Sciatic nerve (tissue), 2 donors: ENCODE data around the gene AQP5. TPM values are rescaled to one million over a fixed set of nuclear protein-coding genes. Genes with fewer than 3 reads are reported as not detected.
"Not testable (repeated sequence)": the region's sequence is repeated elsewhere in the genome, so short reads cannot be mapped to it uniquely, and the experiment has no call there.

Experiments used
- ATAC-seq: fragments of 200-7000 bp; cut with Tn5 transposase; one replicate; pipeline ENCODE4 v1.9.1; 2020; ENCODE audit warnings: mild to moderate bottlenecking, moderate library complexity
- DNase-seq: peaks from one replicate; pipeline ENCODE4 v3.0.0-alpha.2; 2020; ENCODE audit warnings: low spot score
- intact Hi-C: fragments of 100-400 bp; cut with DNase I; formaldehyde crosslinking; loops from one replicate; pipeline ENCODE4 v1.14.2; 2022
- total RNA-seq: library from RNA; stranded (reverse); fragmentation: NEBNext Ultra II Directional; extraction: Animal tissue kit (Norgen Biotek cat#: 25700); gene quantifications from one replicate; pipeline ENCODE4 v1.2.1, GENCODE V29; 2021
- donor health status: DM: no; HTN: no; CAD: no.
- donor health status: DM: no; HTN: no; CAD: no.

AQP5 gene
- total RNA-seq, 1 donor from 2014 or later = 0.71 TPM

DNA sequence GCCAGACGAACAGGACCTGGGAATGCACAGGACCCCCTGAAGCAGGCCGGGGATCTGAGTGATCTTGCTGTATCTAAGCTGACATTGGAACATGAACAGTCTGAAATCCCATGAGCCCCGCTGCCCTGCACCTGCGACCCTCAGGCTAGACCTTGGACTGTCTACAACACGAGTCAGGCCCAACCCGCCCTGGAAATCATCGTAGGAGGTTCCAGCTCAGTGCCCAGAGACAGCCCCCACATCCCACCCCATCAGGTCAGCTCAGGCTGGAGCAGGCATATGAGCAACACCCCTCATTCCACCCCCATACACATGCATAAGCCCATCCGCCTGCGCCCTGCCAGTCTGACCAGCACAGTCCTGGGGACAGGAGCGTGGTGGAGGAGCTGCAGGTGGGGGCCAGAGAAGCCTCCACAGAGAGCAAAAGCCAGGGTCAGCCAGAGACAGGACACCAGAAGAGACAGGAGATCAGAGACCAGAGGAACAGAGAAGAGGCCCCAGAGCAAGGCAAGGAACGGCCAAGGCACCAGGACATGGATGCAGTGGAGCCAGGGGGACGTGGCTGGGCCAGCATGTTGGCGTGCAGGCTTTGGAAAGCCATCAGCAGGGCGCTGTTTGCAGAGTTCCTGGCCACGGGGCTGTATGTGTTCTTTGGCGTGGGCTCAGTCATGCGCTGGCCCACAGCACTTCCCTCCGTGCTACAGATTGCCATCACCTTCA lies 11.1 kb downstream of the AQP5 start, which contains the start of gene AQP6:
Gene AQP6 (plus strand): TSS at position 307 of the 720 bp plus-strand sequence. CDS start 227 bp downstream, at position 534.
- intact Hi-C loops = loop anchor here (5.0 kb wide), 2 partner anchors 84 to 100 kb away; partner anchors contain the start of gene ASIC1
- ATAC-seq (peak; percentile 31), DNase-seq (no peak)

DNA sequence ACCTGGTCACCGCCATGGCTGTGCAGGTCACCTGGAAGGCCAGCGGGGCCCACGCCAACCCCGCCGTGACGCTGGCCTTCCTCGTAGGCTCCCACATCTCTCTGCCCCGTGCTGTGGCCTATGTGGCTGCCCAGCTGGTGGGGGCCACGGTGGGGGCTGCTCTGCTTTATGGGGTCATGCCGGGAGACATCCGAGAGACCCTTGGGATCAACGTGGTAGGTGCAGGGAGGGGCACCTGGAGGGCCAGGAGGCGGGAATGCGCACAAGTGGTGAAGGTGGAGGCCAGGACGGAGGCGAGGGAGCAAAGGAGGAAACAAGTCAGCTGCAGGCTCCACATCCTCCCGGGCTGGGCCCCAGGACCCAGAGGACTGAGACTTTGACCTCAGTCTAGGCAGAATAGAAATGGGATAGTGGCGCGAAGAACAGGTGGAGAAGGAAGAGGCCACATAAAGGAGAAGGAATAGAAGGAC lies 11.7 kb downstream of the AQP5 start:
- ATAC-seq (peak; percentile 3), DNase-seq (no peak)
- intact Hi-C loops = loop anchor here (5.0 kb wide), 2 partner anchors 84 to 99 kb away; partner anchors contain the start of gene ASIC1

DNA sequence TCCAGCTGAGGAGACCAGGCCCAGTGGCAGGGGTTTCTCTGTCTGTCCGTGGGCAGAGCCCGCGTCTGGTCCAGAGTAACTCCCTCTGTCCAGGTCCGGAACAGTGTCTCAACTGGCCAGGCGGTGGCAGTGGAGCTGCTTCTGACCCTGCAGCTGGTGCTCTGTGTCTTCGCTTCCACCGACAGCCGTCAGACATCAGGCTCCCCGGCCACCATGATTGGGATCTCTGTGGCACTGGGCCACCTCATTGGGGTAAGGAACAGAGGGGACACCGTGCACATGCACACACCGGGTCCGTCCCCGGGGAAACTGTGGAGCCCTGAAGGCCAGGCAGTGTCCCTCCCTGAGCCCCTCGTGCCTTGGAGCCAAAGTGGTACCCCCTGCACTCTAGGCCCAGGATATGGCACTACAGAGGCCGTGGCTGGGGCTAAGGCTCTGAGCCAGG lies 12.6 kb downstream of the AQP5 start:
- peak; percentile 82 for DNase-seq
- intact Hi-C loops = loop anchor here (5.0 kb wide), 2 partner anchors 83 to 98 kb away; partner anchors contain the start of gene ASIC1
- peak; percentile 83 for ATAC-seq

DNA sequence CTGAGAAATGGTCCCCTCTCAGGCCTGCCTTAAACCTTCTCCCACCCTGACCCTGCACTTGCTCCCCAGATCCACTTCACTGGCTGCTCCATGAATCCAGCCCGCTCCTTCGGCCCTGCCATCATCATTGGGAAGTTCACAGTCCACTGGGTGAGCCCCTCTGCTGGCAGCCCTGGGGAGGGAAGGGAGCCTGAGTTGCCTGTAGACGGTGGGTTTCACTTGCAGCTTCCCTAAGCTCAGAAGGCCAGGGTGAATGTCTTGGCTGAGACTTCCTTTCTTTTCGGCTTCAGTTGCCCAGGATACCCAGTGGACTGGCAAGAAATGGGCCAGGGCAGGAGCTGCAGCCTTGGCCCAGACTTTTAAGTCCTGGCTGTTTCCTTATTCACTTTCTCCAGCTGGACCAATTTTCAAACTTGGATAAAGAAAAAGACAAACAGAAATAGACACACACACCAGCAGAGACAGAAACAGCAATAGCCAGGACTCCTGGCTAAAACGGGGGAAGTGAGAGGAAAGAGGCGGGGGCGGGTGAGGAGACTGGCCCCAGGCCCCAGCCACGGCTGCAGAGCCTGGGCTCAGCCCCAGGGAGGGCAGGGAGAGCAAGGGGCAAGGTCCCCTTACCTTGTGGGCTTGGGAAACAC lies 13.1 kb downstream of the AQP5 start:
- ATAC-seq (peak; percentile 25), DNase-seq (no peak)
- intact Hi-C loops = loop anchor here (5.0 kb wide), 2 partner anchors 83 to 98 kb away; partner anchors contain the start of gene ASIC1

DNA sequence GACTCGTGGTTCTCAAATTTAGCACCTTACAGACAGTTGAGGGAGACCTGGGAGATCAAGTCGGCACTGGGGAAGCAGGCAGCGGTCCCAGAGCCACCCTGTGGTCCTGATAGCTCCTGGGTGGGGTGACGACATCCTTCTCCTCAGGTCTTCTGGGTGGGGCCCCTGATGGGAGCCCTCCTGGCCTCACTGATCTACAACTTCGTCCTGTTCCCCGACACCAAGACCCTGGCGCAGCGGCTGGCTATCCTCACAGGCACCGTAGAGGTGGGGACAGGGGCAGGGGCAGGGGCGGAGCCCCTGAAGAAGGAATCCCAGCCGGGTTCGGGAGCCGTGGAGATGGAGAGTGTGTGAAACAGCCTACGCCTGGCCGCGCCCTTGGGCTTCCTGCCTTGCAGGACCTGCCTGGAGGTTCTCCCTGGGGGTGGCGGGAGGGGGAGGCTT lies 13.7 kb downstream of the AQP5 start:
- peak; percentile 2 for ATAC-seq
- no peak for DNase-seq
- intact Hi-C loops = no loop called here

DNA sequence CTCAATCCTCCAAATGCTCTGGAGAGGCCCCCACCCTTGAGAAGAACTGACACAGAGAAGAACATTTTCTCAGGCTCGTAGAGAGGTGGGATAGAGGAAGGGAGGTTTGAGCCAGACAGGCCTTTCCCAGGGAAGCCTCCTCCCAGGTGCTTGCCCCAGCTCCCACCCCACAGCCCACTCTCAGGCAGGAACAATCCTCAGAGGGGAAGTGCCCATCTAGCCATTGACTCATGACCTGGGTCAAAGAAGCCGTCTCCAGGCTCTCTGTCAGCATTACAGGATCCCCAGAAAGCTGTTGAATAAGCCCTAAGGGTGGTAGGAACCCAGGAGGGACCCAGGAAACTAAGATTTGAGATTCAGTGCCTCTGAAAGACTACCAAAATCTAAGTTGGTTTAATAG lies 14.9 kb downstream of the AQP5 start:
- intact Hi-C loops = no loop called here
- no peak for DNase-seq
- ATAC-seq = no peak

DNA sequence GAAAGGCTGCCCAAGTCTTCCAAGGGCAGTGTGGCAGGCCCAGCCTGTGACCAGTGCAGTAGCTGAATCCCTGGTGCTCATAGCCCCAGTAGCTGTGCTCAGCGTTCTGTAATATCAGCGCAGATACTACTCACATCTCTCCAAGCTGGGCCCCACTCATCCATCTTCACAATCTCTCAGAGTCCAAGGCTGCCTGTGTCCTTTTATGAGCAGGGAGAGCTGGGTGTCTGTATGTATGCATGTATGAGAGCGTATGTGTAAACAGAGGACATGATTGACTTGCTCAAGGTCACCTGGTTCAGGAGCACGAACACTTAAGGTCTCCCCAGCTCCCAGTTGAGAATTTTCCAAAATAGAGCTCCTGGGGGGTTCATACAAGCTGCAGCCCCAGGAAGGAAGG lies 16.5 kb downstream of the AQP5 start:
- intact Hi-C loops = no loop called here
- DNase-seq = no peak
- no peak for ATAC-seq

DNA sequence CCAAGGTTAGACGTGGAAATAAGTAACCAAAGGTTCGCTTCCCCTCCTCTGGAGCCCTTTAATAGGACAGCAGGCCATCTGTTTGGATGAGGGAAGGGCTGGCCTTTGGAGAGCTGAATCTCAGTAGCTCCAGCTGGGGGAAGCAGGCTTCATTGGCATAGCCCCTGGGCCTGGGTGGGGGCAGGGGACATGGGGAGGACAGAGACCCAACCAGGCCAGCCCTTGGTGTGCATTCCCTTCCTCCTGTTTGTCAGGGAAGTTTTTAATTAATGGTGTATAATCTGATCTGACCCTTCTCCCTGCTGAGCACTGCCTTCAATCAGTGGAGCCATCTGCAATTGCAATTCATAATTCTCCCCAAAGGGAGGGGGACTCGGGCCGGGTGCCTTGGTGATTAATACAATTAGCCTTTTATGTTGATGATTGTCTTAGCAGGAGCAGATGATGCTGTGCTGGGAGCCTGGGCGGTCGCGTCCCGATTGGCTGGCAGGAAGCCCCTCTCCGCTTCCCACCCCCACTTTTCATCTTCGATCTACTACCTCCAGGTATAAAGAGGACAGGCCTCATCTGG lies 17.4 kb downstream of the AQP5 start:
- DNase-seq (no peak), ATAC-seq (no peak)
- intact Hi-C loops = no loop called here

DNA sequence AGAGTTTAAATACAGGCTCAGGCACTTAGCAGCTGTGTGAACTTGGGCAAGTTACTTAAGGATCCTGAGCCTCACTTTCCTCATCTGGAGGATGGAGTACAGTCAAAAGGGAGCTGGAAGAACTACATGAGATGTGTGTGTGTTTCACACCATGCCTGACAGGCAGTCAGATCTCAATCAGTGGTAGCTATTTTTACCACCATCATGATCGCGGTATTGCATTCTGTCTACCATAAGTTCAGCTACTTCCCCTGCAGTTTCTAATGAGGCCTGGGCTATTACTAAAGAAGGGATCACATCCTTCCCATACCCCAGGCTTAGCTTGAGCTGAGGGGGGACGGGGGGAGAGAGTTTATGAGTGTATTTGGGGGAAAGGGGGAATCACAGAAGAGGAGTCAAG lies 18.1 kb downstream of the AQP5 start:
- no peak for ATAC-seq
- intact Hi-C loops = no loop called here

DNA sequence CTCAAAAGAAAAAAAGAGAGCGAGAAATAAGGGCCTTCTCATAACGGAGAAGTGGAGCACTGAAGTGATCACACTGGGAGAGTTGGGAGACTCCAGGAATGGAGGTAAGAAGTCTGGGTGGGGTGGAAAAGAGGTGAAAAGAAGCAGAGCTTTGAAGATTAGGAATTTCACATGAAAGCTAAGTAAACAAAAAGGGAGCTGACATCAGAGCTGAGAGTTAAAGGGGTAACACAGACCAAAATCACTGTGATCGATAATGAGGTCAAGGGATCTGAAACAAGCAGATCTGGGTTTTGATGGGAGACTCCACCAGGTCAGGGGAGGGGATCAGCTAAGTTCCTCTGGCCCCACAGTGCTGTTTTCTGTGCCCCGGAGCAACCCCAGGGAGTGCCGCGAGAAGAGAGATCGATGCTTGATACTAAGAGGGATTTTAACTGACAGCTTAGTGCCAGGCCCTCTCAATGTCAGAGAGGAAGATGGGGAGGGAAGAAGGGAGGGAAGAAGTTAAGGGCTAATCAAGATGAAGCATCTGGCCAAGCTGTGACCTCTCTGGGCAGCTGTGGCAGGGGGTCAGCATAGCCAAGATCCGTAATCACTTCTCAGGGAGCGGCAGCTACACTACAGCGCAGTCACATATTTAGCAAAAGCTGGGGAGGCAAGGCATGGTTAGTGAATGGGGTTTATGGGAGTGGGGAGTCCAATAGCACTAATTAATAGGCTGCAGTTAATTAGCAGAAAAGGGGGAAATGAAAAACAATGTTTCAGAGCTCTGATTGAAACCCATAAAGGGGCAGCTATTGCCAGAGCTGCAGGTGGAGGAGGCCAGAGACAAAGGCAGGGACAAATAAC lies 19.1 kb downstream of the AQP5 start:
- DNase-seq = no peak
- no peak for ATAC-seq
- intact Hi-C loops = no loop called here

More for the DNA sequence above, 18.1 kb downstream of the AQP5 start:
- DNase-seq = no peak

DNA sequence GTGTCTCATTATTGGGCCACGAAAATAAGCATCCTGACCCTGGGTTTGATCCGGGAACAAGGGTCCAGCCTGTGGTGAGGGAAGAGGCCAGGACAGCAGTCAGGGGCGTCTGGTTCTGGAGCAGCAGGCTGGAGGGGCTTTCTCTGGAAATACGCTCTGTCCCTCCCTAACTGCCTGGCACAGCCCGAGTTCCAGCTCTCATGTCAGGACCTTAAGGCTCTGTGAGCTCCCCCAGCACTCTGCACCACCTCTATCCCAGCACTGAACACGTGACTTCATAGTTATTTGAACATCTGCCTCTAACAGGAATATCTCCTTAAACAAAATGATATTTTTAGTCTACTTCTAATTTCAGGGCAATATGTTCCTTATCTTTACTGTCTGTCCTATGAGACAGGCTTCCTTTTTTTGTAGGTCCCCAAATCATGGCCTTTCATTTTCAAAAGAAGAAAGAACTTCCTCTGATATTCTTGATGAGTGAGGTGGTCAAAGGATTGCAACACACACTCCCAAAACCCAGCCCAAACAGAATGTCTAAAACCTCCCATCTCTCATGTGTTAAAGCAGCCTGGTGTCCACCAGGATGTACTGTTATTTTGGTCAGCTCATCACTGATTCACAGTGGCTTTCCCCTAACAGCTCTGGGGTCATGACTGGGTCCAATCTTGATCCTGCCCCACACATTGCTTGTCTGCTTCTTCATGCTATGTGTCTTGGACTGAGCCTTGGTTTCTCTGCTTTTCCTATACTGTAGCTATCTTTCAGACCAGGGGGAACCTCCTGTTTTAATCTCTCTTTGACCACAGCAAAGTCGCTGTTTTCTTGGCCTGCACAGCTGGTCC lies 20.8 kb downstream of the AQP5 start:
- ATAC-seq (peak; percentile 51), DNase-seq (no peak)
- intact Hi-C loops = no loop called here

DNA sequence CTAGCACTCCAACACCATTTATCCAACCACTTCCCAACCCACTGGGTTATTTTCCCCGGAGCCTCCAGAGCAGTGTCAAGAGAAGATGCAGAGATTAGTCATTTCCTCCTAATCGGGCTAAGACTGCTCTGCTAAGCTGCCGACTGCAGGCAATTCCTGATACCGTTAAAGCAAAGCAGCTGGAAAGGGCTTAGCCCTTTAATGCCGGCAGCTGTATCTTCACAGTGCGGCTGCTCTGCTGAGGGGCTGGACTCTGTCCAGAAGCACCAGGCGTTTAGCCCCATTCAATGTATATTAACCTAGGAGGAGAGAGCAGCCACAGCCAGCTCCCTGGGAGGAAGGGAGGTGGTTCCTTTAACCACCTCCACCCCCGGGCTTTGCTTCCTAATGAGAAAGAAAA lies 22.2 kb downstream of the AQP5 start:
- no peak for DNase-seq
- peak; percentile 46 for ATAC-seq
- intact Hi-C loops = no loop called here

DNA sequence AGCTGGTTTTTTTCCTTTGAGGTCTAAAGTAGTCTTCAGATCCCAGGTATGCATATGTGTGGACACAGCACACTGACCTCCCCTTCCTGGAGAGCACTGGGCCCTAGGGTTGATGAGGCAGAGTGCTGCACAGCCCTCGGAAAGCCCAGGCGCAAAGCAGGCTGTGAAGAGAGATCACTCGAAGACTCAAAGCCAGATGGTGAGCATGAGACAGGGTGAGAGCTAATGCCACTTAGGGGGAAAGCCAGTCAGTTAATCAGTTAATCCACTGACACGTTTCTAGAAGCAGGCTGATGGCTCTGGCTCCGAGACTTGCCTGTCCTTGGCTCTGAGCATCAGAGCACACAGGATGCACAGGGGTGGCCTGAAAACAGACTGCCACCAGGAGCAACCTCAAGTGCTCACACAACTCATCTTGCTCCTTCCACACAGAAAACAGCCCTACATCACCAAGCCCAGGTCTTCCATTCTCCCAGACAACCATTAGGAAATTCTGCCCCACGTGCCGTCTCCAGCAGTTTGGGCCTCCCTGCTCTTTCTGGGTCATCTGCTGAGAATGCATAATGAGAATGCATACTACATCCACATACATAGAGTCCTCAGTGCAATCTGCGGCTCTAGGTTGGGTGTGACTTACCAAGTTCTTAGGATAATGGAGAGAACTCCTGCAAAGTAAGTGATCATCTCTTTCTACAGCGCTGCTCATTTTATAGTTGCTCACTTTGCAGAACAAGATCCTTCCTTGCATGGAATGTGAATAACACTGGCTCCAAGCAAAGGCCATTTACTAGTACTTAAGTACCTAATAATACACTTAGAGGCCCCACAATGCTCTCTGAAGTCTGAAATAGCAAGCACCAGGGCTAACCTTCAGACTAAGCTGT lies 23.0 kb downstream of the AQP5 start:
- DNase-seq (no peak), ATAC-seq (no peak)
- intact Hi-C loops = no loop called here

DNA sequence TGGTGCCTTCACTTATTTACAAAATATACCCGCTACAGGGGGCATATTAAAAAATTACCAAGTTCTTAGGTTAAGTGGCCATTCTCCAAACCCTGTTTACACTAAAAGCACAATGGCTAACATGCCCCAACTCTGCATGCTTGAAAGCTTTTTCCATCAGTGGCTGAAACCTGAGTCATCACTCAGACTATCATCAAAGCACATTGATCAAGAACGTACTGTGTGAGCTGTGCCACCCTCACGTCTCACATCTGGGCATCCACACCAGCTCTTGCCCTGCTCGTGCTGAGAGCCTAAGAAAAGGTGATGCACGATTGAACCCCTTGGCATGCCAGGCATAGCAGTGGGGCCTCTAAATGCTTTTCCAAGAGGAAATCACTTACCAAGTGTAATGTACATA lies 24.3 kb downstream of the AQP5 start:
- intact Hi-C loops = no loop called here

DNA sequence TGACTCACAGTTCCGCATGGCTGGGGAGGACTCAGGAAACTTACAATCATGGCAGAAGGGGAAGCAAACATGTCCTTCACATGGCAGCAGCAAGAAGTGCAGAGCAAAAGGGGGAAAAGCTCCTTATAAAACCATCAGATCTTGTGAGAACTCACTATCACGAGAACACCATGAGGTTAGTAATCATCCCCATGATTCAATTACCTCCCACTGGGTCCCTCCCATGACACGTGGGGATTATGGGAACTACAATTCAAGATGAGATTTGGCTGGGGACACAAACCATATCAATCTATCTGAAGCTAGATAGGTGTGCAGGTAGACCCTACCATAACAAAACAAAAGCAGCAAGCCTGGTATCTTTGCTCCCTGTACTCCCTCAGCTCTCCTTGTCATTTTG lies 24.8 kb downstream of the AQP5 start:
- ATAC-seq, intact Hi-C loops, DNase-seq: not testable (repeated sequence)

More for the DNA sequence above, 24.3 kb downstream of the AQP5 start:
- DNase-seq (no peak), ATAC-seq (no peak)

DNA sequence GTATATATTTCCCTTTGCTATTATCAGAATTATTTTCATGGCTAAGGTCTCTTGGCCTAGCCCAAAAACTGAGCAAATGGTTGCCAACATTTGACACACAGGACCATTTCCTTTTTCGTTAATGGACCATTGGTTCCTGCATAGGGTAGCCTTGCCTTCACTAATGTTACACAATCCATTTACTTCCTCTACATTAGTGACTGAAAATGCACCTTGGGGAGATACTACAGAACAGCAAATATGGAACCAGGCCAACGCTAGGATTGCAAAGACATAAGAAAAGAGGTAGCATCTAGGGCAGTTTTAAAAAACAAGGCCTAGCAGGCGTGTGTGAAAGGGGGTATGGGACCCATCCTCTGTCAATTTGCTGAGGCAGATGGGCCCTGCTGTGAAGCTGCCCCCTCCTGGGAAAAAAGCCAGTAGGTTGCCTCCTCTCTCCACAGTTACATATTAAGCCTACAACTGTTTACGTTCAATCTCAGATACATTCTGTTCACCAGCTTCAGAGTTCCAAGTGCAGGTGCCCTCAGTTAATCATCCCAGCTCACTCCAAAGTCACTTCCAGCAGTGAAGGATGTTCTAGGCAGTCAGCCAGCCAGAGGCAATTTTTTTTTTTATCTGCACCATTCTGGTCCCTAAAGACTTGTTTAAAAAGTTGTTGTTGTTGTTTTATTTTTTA lies 26.1 kb downstream of the AQP5 start:
- no peak for ATAC-seq
- DNase-seq = no peak
- intact Hi-C loops = no loop called here
